Measurements from ENCODE around the gene MDC1. TPM values are rescaled to one million over a fixed set of nuclear protein-coding genes. Genes with fewer than 3 reads are reported as not detected.
A peak's percentile ranks its signal among the peaks of the same experiment; 100 is the strongest.

MDC1 gene
- polyA plus RNA-seq, 1 donor from 2014 or later, result 8.1 TPM

- Histone ChIP-seq H3K27me3 (ENCODE audit: insufficient read depth, low read depth, low read length) (no peaks in the 10 kb centered on the region), H3K4me2 (ENCODE audit: low read length) (peak overlapping the region; percentile 95), H3K36me3 (ENCODE audit: insufficient read depth, low read length) (no peaks in the 10 kb centered on the region), H3K9ac (ENCODE audit: low read length) (peak overlapping the region; percentile 100), H3F3A (ENCODE audit: insufficient read depth, low read length, poor library complexity, severe bottlenecking) (no peaks in the 10 kb centered on the region), H3K79me2 (replicated peaks; ENCODE audit: insufficient read depth, low read length) (peaks cover 62% of the 10 kb centered on the region), H3K4me3 (ENCODE audit: low read length) (peak overlapping the region; percentile 99), H3K9me2 (ENCODE audit: insufficient read depth, low read length) (no peaks in the 10 kb centered on the region), H2AFZ (ENCODE audit: low read depth, low read length) (no peak overlapping the region), H4K20me1 (ENCODE audit: insufficient read depth) (peaks cover 13% of the 10 kb centered on the region), H3K9me3 (ENCODE audit: low read length) (no peaks in the 10 kb centered on the region), H3K27ac (ENCODE audit: low read length) (peak overlapping the region; percentile 94)
- TF ChIP-seq TAF1 (IDR thresholded peaks at IDR 0.05; ENCODE audit: low read depth) (no peak), RAD21 (conservative IDR thresholded peaks at IDR 0.05) (no peak), POLR2AphosphoS5 (IDR thresholded peaks at IDR 0.05) (no peak), EZH2 (IDR thresholded peaks at IDR 0.05; ENCODE audit: borderline replicate concordance, insufficient read depth, low read length, poor library complexity, severe bottlenecking) (no peak), SMC3 (conservative IDR thresholded peaks at IDR 0.05; ENCODE audit: poor library complexity) (no peak), EP300 (conservative IDR thresholded peaks at IDR 0.05; ENCODE audit: poor library complexity, severe bottlenecking) (no peak), MXI1 (conservative IDR thresholded peaks at IDR 0.05; ENCODE audit: poor library complexity, severe bottlenecking) (no peak)
- TF ChIP-seq, protein P1, sequence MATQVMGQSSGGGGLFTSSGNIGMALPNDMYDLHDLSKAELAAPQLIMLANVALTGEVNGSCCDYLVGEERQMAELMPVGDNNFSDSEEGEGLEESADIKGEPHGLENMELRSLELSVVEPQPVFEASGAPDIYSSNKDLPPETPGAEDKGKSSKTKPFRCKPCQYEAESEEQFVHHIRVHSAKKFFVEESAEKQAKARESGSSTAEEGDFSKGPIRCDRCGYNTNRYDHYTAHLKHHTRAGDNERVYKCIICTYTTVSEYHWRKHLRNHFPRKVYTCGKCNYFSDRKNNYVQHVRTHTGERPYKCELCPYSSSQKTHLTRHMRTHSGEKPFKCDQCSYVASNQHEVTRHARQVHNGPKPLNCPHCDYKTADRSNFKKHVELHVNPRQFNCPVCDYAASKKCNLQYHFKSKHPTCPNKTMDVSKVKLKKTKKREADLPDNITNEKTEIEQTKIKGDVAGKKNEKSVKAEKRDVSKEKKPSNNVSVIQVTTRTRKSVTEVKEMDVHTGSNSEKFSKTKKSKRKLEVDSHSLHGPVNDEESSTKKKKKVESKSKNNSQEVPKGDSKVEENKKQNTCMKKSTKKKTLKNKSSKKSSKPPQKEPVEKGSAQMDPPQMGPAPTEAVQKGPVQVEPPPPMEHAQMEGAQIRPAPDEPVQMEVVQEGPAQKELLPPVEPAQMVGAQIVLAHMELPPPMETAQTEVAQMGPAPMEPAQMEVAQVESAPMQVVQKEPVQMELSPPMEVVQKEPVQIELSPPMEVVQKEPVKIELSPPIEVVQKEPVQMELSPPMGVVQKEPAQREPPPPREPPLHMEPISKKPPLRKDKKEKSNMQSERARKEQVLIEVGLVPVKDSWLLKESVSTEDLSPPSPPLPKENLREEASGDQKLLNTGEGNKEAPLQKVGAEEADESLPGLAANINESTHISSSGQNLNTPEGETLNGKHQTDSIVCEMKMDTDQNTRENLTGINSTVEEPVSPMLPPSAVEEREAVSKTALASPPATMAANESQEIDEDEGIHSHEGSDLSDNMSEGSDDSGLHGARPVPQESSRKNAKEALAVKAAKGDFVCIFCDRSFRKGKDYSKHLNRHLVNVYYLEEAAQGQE (IDR thresholded peaks at IDR 0.05; ENCODE audit: borderline replicate concordance), result no peak
- TF ChIP-seq, protein P2, sequence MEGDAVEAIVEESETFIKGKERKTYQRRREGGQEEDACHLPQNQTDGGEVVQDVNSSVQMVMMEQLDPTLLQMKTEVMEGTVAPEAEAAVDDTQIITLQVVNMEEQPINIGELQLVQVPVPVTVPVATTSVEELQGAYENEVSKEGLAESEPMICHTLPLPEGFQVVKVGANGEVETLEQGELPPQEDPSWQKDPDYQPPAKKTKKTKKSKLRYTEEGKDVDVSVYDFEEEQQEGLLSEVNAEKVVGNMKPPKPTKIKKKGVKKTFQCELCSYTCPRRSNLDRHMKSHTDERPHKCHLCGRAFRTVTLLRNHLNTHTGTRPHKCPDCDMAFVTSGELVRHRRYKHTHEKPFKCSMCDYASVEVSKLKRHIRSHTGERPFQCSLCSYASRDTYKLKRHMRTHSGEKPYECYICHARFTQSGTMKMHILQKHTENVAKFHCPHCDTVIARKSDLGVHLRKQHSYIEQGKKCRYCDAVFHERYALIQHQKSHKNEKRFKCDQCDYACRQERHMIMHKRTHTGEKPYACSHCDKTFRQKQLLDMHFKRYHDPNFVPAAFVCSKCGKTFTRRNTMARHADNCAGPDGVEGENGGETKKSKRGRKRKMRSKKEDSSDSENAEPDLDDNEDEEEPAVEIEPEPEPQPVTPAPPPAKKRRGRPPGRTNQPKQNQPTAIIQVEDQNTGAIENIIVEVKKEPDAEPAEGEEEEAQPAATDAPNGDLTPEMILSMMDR (IDR thresholded peaks at IDR 0.05; ENCODE audit: poor library complexity, severe bottlenecking), result no peak
These were observed 28.5 kb downstream of the MDC1 start for GRCh38 chr6:30688569-30688968.

DNA sequence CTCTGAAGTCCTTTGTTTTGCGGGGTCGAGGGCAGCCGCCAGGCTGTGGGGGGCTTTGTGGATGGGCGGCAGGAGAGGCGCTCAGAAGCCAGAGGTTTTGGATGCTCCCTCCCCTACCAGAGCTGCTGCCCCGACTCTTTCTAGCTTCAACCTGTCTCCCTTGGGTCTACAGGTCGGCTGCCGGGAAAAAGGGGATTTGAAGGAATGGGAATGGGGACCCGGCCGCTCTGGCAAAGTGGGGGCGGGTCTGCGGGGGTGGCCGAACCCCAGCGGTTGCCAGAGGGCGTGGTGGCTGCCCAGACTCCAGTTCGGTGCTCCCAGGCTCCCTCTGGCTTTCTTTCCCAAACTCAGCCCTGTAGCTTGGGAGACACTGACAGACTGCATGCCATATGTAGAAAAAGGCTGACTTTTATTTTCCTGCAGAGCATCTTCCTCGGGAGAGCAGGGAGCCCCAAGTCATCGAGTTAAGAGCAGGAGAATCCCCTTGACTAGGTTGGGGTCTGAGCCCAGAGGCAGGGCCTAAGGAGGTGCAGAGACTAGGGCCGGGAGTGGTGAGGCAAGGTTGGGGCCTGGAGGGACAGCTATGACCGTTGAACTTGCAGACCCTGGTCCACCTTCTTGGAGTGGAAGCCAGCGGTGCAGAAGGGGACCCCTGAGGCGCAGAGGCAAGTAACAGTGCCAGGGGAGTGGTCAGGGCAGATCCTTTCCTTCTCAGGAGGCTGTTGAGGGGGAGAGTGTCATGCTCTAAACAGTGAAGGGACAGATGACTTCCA, 29.2 kb downstream of the MDC1 start:
- no peaks in the 10 kb centered on the region for H3K9me3 ChIP-seq (ENCODE audit: low read length)
- H4K20me1 ChIP-seq (ENCODE audit: insufficient read depth), result peaks cover 20% of the 10 kb centered on the region
- TF ChIP-seq MXI1 (conservative IDR thresholded peaks at IDR 0.05; ENCODE audit: poor library complexity, severe bottlenecking) (no peak), TAF1 (IDR thresholded peaks at IDR 0.05; ENCODE audit: low read depth) (peak; percentile 2), POLR2AphosphoS5 (IDR thresholded peaks at IDR 0.05) (no peak), EP300 (conservative IDR thresholded peaks at IDR 0.05; ENCODE audit: poor library complexity, severe bottlenecking) (no peak), EZH2 (IDR thresholded peaks at IDR 0.05; ENCODE audit: borderline replicate concordance, insufficient read depth, low read length, poor library complexity, severe bottlenecking) (no peak), RAD21 (conservative IDR thresholded peaks at IDR 0.05) (no peak), SMC3 (conservative IDR thresholded peaks at IDR 0.05; ENCODE audit: poor library complexity) (no peak)
- TF ChIP-seq, protein P2 (IDR thresholded peaks at IDR 0.05; ENCODE audit: poor library complexity, severe bottlenecking), result peak; percentile 23
- TF ChIP-seq, protein P1 (IDR thresholded peaks at IDR 0.05; ENCODE audit: borderline replicate concordance), result peak; percentile 60
- peaks cover 69% of the 10 kb centered on the region for H3K79me2 ChIP-seq (replicated peaks; ENCODE audit: insufficient read depth, low read length)
- H2AFZ ChIP-seq (ENCODE audit: low read depth, low read length), result peak overlapping the region; percentile 85
- H3K27me3 ChIP-seq (ENCODE audit: insufficient read depth, low read depth, low read length), result no peaks in the 10 kb centered on the region
- H3K27ac ChIP-seq (ENCODE audit: low read length), result peak overlapping the region; percentile 94
- peak overlapping the region; percentile 99 for H3K4me3 ChIP-seq (ENCODE audit: low read length)
- H3K4me2 ChIP-seq (ENCODE audit: low read length), result peak overlapping the region; percentile 95
- H3K9ac ChIP-seq (ENCODE audit: low read length), result peak overlapping the region; percentile 100
- no peaks in the 10 kb centered on the region for H3F3A ChIP-seq (ENCODE audit: insufficient read depth, low read length, poor library complexity, severe bottlenecking)
- no peaks in the 10 kb centered on the region for H3K36me3 ChIP-seq (ENCODE audit: insufficient read depth, low read length)
- no peaks in the 10 kb centered on the region for H3K9me2 ChIP-seq (ENCODE audit: insufficient read depth, low read length)

Measured in neural cell (in vitro differentiated cells).